Mammary epithelial cell (primary cell): Measurements from ENCODE around the gene PTPN20.

Experiments
- CTCF ChIP-seq, 2 donors: IDR thresholded peaks in 1 of 2; conservative IDR thresholded peaks in 1 of 2; 2 replicates each; pipeline ENCODE4 v1.5.1; 2011 to 2012; ENCODE audit warnings: inconsistent platforms in 2 of 2, low read length in 2 of 2, mild to moderate bottlenecking in 2 of 2, control low read depth in 1 of 2, low read depth in 1 of 2; ENCODE audit not compliant: insufficient read depth in 1 of 2; ENCODE audit errors: extremely low read depth in 1 of 2
- EZH2 ChIP-seq: IDR thresholded peaks from 2 replicates; pipeline ENCODE4 v1.6.1; 2012; ENCODE audit warnings: low read length, inconsistent platforms, borderline replicate concordance

GRCh38 chr10:47047127-47047504 is 135.9 kb downstream of the PTPN20 start:
- TF ChIP-seq CTCF (conservative IDR thresholded peaks at IDR 0.05 in 1 of 2, IDR thresholded peaks at IDR 0.05 in 1 of 2; ENCODE audit: extremely low read depth in 1 of 2, insufficient read depth in 1 of 2, low read depth in 1 of 2, low read length in 2 of 2) (no peak), EZH2 (no peak)
